Caki2 (cell line): ENCODE results near the gene ASIC1. TPM values are rescaled to one million over a fixed set of nuclear protein-coding genes. Genes with fewer than 3 reads are reported as not detected.
"Not testable (repeated sequence)": the region's sequence is repeated elsewhere in the genome, so short reads cannot be mapped to it uniquely, and the experiment has no call there.

Experiments
- DNase-seq: peaks from one replicate; pipeline ENCODE4 v3.0.0-alpha.2; 2015; ENCODE audit warnings: low read depth
- in situ Hi-C: cut with HindIII; loops from 2 replicates; pipeline ENCODE4 v1.10.0; 2016; ENCODE audit warnings: low sequenced_read_pairs, low pct_unique_long_range_greater_than_20kb, mixed read lengths
- total RNA-seq: library from RNA; depleted of rRNA; stranded (reverse); fragments of >200 nt; shearing (Covaris generic); gene quantifications from 2 replicates; pipeline ENCODE4 v1.2.3, GENCODE V29; 2014; ENCODE audit warnings: low replicate concordance

The ASIC1 gene
- total RNA-seq, 1 experiment from 2014 or later: 0.74 TPM

DNA sequence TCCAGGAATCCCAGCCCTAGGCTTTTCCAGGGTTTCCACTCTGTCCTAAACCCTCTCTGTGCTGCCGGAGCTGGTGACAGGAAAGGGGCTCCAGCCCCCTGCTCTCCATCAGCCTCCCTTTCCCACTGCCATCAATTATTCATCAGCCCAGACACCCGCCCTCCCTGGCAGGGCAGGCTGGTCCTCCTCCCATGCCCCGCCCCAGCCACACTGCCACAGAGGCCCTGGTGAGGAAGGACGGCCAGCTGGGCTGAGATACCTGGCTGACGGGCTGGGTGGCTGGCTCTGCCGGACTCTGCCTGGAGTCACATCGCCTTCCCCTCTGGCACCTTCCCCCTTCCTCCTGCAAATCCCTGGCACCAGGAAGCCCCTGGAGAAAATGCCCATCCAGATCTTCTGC lies 15.8 kb downstream of the ASIC1 start:
- DNase-seq: no peak
- in situ Hi-C loops: loop anchor here (25.0 kb wide), 1 partner anchor 111 kb away; the partner anchor contains the start of genes AQP2, AQP5 and AQP6

DNA sequence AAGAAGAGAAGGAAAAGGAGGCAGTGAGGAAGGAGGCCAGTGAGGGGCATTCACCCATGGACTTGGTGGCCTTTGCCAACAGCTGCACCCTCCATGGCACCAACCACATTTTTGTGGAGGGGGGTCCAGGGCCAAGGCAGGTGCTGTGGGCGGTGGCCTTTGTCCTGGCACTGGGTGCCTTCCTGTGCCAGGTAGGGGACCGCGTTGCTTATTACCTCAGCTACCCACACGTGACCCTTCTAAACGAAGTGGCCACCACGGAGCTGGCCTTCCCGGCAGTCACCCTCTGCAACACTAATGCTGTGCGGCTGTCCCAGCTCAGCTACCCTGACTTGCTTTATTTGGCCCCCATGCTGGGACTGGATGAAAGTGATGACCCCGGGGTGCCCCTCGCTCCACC lies 16.3 kb downstream of the ASIC1 start:
- no peak for DNase-seq
- in situ Hi-C loops: loop anchor here (25.0 kb wide), 1 partner anchor 111 kb away; the partner anchor contains the start of genes AQP2, AQP5 and AQP6

DNA sequence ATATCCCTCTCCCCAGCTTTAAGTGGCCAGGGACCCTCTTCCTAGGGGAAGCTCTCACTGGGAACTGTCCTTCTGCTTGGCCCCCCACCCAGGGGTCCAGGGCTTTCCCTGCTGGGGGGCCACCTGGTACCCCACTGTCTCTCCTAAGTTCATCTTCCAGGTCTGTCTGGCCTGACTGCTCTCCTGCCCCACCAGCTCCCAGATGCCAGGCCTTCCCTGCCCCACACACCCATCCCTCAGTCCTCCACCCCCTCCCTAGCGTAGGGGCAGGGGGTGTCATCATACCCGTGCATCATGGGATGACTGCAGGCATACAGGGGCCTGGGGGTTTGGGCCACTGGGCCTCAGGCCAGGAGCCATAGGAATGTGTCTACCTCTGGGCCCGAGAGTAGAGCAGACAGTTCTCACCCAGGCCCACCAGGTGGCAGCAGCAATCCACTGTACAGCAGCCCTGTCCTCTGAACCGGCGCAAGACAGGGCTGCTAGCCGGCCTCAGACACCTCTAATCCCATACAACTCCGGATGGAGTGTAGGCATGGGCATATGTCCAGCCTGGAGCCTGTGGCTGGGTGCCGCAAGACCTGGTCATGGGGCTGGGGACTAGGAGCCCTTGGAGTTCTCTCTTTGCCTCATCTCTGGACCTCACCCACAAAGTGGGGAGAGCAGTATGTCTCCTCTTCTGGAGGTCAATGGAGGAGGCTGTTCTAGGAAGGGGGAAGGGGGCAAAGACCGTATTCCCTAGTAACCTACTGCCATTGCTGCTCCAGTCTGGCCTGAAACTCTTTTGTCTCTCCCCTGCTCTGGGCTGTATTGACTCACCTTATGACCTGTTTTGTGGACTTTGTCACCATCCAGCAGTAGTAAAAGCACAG lies 17.8 kb downstream of the ASIC1 start:
- in situ Hi-C loops: loop anchor here (25.0 kb wide), 1 partner anchor 113 kb away; the partner anchor contains the start of genes AQP2, AQP5 and AQP6
- peak; percentile 69 for DNase-seq

DNA sequence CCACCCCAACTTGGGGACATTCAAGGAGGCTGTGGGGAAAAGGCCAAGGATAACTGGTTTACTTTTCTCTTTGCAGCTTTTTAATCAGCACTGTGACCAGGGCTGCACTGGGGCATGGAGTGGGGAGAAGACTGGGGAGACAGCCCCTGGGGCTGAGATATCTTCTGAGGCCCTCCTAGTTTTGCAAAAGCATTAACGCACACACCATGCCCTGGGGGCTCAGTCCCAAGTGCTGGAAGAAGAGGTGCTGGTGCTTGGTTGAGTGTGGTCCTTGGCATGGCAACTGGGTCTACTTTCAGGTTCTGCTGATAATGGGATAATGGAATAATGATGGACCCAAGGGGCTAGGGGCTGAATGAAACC lies 18.4 kb downstream of the ASIC1 start:
- DNase-seq: no peak
- in situ Hi-C loops: no loop called here

DNA sequence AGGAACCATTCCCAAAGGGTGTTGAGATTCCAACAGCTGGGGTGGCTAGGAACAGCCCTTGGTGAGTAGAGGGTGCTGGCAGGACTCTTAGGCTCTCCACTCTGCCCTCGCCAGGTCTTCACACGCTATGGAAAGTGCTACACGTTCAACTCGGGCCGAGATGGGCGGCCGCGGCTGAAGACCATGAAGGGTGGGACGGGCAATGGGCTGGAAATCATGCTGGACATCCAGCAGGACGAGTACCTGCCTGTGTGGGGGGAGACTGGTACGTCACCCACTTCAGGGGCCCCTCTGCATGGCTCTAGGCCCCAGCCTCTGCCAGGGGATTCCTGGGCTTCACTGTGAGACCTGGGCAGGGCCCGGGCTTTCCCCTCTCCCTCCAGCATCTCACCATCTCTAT lies 19.7 kb downstream of the ASIC1 start:
- no peak for DNase-seq
- in situ Hi-C loops: no loop called here

DNA sequence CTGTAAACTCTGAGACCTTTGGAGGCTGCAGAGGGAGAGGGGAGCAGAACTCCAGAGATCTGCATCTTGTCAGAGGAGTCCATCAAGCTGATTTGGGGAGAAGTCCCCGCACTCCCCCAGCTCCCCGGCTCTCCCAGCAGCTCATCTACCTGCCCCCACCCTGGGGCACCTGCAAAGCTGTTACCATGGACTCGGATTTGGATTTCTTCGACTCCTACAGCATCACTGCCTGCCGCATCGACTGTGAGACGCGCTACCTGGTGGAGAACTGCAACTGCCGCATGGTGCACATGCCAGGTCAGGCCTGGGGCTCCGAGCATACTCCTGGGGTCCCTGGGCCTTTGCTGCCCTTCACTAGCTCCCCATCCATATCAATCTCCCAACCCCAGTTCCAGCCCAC lies 20.9 kb downstream of the ASIC1 start:
- in situ Hi-C loops: no loop called here
- DNase-seq: no peak

DNA sequence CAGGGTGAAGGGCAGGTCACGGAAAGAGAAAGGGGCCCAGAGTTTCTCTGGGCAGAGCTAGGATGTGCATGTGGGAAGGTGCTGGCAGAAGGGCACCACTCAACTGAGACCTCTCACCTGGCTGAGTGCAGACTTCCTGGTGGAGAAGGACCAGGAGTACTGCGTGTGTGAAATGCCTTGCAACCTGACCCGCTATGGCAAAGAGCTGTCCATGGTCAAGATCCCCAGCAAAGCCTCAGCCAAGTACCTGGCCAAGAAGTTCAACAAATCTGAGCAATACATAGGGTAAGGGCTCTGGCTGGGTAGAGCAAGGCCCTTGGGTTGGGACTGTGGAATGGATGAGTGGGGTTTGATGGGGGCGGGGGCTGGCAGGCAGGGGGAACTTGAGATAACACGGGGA lies 22.4 kb downstream of the ASIC1 start:
- no peak for DNase-seq
- in situ Hi-C loops: no loop called here

DNA sequence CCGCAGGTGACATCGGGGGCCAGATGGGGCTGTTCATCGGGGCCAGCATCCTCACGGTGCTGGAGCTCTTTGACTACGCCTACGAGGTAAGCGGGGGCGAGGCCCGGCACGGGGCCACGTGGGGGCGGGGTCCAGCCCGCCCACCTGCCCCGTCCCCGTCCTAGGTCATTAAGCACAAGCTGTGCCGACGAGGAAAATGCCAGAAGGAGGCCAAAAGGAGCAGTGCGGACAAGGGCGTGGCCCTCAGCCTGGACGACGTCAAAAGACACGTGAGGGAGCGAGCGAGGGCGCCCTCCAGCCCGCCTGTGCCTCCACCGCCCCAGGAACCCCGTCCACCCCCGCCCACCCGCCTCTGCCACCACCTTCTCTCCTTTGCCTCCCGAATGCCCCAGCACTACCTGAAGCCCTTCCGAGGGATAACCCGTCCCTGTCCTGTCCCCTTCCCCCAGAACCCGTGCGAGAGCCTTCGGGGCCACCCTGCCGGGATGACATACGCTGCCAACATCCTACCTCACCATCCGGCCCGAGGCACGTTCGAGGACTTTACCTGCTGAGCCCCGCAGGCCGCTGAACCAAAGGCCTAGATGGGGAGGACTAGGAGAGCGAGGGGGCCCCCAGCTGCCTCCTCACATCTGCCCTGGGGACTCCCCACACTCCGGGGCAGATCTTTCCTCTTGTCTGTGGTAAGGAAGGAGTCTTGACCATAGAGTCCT lies 23.9 kb downstream of the ASIC1 start:
- no peak for DNase-seq
- in situ Hi-C loops: no loop called here

DNA sequence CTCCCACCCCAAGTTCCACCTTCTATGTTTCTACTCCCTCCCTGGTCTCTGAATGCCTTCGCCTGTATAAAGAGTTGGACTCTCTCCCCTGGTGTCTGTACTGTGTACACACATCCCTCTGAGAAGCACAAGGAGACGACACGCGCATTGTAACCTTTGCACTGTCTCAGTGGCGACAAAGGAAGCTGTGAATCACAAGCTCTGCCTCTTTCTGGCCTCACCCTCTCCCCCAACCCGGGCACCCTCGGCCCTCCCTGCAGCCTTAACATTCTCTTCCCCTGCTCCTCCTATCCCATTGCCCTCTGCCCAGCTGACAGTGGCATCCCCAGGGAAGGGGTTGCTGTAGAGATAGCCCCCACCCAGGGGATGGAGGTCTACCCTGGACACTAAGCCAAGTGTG lies 25.2 kb downstream of the ASIC1 start:
- in situ Hi-C loops: no loop called here
- DNase-seq: no peak

DNA sequence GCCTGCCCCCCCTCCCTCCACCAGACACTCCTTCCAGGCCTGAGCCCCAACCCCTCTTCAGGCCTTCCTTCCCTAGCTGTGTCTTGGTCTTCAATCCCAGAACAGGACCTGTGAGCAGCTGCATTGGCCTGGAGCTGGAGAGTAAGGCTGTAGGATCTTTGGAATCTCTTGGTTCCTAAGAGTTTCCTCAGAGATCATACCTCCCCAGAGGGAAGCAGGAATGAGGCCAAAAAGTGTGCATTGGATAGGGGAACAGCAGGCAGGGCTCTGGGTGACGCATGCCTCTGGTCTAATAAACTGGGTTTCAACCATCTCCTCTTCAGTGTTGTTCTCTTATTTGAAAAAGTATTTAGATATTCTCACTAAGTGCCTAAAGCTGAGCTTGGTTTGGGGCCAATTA lies 25.9 kb downstream of the ASIC1 start:
- in situ Hi-C loops: no loop called here
- DNase-seq: no peak

DNA sequence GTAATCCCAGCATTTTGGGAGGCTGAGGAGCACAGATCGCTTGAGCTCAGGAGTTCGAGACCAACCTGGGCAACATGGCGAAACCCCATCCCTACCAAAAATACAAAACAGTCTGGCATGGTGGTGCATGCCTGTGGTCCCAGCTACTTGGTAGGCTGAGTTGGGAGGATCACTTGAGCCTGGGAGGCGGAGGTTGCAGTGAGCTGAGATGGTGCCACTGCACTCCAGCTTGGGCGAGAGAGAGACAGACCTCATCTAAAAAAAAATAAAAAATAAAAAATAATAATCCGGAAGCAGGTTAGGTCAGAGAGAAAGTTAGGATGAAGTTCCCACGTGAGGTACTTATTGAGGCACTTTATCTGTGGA lies 27.0 kb downstream of the ASIC1 start:
- DNase-seq, in situ Hi-C loops: not testable (repeated sequence)

DNA sequence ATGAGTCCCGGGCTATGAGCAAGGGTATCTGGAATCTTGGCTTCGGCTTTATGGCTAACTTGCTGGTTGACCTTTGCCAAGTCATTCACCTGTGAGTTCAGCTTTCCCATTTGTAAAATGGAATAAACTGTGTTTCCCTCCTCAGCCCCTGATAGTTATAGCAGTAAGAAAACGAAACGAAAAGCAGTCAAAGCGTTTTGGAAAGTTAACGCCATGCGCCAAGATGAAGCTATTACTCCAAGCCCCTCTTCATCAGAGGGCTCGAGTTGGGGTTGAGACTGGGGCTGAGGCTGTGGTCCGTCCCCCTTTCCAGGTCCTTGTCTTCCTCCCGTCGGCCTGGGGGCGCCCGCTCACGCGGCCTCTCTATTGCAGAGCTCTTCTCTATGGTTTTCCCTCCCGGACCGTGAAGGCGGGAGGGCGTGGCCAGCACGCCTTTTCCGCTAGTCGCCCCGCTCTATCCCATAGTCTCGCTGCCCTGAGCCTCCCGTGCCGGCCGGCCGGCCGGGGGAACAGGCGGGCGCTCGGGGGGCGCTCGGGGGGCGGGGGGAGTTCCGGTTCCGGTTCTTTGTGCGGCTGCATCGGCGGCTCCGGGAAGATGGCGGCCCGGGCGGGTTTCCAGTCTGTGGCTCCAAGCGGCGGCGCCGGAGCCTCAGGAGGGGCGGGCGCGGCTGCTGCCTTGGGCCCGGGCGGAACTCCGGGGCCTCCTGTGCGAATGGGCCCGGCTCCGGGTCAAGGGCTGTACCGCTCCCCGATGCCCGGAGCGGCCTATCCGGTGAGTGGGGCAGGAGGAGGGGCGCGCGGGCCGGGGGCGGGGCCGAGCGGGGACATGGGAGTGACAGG lies 27.6 kb downstream of the ASIC1 start, which contains the start of gene SMARCD1:
Gene SMARCD1 (plus strand): TSS at position 568 of the 840 bp plus-strand sequence. CDS start 28 bp downstream, at position 596.
- peak; percentile 94 for DNase-seq
- in situ Hi-C loops: no loop called here

DNA sequence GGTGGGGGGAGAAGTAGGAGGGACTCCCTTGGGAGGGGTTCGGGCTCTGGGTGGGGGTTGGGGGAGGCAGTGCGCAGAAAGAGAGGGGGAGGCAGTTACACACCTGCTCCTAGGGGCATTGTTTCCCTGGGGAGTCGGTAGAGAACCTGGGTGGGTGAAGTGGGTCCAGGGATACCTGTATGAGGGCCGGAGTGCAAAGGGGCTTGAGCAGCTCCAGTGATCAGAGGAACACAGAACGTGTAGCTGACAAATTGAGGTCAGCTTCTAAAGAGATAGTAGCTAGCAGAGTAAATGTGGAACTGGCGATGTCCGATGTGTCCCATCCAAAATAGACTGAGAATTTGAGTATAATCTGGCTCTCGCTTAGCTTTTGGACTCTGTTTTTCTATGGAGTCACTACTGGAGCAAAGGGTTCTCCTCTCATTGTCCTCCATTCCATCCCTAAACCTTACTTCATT lies 28.2 kb downstream of the ASIC1 start:
- DNase-seq: peak; percentile 12
- in situ Hi-C loops: no loop called here

DNA sequence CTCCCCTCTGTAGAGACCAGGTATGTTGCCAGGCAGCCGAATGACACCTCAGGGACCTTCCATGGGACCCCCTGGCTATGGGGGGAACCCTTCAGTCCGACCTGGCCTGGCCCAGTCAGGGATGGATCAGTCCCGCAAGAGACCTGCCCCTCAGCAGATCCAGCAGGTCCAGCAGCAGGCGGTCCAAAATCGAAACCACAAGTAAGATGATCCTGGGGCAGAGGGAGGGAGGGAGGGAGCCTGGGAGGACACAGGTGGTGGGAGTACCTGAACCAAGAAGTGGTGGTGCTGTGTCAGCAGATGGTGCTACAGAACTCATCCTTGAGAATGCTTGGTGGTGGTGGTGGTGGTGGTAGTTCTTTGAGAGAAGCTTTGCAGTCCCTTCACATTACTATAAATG lies 28.8 kb downstream of the ASIC1 start:
- DNase-seq: no peak
- in situ Hi-C loops: no loop called here

DNA sequence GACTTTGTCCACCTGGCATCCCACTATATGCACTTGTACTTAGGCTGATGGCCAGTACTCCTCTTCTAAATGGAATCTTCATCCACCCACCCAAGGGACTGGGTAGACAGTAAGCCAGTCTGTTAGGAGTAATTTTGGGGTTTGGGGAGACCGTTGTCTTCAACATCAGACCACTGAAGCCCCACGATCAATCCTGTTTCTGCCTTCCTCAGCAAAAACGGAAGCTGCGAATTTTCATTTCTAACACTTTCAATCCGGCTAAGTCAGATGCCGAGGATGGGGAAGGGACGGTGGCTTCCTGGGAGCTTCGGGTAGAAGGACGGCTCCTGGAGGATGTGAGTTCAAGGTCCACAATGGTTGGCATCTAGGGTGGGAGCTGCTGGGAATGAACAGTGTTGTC lies 29.8 kb downstream of the ASIC1 start:
- in situ Hi-C loops: no loop called here
- no peak for DNase-seq

DNA sequence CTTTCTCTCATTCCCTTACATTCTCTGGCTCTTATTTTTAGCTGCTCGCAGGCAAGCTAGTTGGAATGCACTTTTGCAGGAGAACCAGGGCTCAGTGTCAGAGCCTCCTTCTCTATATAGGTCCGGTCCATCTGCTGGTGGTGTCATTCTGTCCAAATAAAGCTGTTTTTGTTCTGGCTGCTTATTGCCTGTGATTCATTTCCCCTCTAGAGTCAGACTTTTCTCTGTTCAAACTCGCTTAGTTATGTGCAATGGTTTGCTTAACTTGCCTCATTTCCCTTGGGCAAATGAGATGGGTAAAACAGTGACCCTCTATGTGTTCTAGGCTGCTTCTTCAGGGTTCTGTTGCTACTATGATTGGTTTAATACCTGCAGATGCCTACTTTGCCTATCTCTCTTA lies 30.6 kb downstream of the ASIC1 start:
- in situ Hi-C loops: no loop called here
- DNase-seq: no peak

DNA sequence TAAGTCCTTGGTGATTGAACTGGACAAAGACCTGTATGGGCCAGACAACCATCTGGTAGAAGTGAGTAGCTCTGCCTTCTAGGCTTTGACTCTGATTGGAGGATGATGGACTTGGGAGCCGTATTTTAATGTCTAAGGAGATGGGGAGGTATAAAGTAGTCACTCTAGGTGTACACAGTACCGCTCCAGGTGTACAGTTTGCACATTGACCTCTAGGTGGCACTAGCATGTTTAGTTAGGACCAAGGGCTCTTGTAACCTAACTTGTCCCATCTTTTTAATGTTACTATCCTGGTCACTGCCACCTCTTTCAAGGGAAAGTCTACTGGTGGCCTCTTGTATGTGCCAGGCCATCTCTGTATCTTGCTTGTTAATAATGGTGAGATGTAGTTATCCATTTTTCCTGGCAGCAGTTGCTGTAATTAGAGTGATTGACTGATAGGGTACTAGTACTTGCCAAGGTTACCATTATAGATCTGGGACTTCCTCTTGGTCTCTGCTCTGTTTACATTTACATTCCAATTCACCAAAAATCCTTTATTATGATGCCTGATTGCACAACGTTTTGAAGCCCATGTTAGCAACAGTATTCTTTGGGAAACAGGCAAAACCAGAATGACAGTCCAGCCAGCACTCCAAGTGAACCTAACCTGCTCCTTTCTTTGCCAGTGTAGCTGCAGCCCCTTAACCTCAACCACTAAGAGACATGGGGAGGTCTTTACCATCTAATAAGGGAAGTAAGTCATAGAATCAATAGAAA lies 31.4 kb downstream of the ASIC1 start:
- in situ Hi-C loops: no loop called here
- peak; percentile 58 for DNase-seq

DNA sequence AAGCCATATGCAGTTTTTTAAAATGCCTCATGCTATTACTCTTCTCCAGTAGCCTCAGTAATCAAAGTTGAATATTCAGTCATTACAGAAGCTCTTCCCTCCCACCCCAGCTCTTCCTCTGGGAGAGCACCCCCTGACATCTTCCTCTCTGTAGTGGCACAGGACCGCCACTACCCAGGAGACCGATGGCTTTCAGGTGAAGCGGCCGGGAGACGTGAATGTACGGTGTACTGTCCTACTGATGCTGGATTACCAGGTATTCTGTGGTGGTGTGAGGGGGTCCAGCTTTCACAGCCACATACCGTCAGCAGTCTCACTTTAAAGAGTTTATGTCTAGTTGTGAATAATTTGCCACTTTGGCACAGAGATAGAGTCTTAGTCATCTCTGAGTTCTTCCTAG lies 32.3 kb downstream of the ASIC1 start:
- DNase-seq: no peak
- in situ Hi-C loops: no loop called here
